Measurements from ENCODE around the gene TOGARAM1. TPM values are rescaled to one million over a fixed set of nuclear protein-coding genes. Genes with fewer than 3 reads are reported as not detected.

TOGARAM1 gene
- total RNA-seq, 1 donor from 2014 or later = 14.7 TPM

DNA sequence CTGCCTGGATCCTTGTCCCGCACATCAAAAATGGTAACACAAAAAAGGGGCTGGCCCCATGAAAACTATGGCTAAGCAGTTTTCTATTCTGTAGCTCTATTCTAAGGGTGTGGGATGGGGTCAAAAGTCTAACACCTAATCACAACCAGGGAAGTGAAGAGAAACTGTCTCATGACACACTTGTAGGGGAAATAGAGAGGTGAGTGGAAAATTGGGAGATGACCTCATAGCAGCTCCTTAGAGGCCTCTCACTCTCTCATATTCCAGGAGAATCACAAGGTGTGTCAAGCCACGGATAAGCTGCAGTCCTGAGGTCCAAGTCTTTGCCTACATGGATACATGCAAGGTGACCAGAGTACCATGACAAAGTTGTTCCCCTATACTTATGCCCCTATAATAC, 10.9 kb upstream of the TOGARAM1 start:
- DNase-seq (ENCODE audit: low read depth) (no peak), FAIRE-seq (no peak)
- Histone ChIP-seq H3K9ac (ENCODE audit: low read length) (no peak overlapping the region), H2AFZ (ENCODE audit: low read depth, low read length) (no peak overlapping the region), H3K4me1 (ENCODE audit: insufficient read depth, low read length) (no peaks in the 10 kb centered on the region), H3K36me3 (ENCODE audit: insufficient read depth, low read length) (no peaks in the 10 kb centered on the region), H3K4me2 (ENCODE audit: low read length) (no peak overlapping the region), H3K9me3 (ENCODE audit: insufficient read depth, low read depth, low read length) (no peaks in the 10 kb centered on the region), H3K4me3 (ENCODE audit: insufficient read depth, low read depth, low read length) (no peak overlapping the region), H3K27me3 (ENCODE audit: insufficient read depth, low read length) (no peaks in the 10 kb centered on the region), H3K79me2 (ENCODE audit: insufficient read depth, low read length) (peaks cover 72% of the 10 kb centered on the region), H3K27ac (ENCODE audit: low read depth, low read length) (no peak overlapping the region), H4K20me1 (ENCODE audit: insufficient read depth, low read length) (peaks cover 14% of the 10 kb centered on the region)
- H3K4me1 Mint-ChIP-seq (ENCODE audit: low read depth, unreplicated experiment) = peaks cover 3% of the 10 kb centered on the region
- no peaks in the 10 kb centered on the region for H3K27me3 Mint-ChIP-seq (ENCODE audit: low read depth, unreplicated experiment)
- no peaks in the 10 kb centered on the region for H3K9me3 Mint-ChIP-seq (ENCODE audit: unreplicated experiment)
- peaks cover 12% of the 10 kb centered on the region for H3K36me3 Mint-ChIP-seq (ENCODE audit: low read depth, unreplicated experiment)
- H3K27ac Mint-ChIP-seq (ENCODE audit: unreplicated experiment) = no peak overlapping the region
- H3K4me3 Mint-ChIP-seq (ENCODE audit: unreplicated experiment) = no peak overlapping the region
- TF ChIP-seq EZH2 (IDR thresholded peaks at IDR 0.05; ENCODE audit: insufficient read depth, low read length) = no peak
- no peak for TF ChIP-seq CTCF (IDR thresholded peaks at IDR 0.05; ENCODE audit: insufficient read depth, low read depth, low read length)

DNA sequence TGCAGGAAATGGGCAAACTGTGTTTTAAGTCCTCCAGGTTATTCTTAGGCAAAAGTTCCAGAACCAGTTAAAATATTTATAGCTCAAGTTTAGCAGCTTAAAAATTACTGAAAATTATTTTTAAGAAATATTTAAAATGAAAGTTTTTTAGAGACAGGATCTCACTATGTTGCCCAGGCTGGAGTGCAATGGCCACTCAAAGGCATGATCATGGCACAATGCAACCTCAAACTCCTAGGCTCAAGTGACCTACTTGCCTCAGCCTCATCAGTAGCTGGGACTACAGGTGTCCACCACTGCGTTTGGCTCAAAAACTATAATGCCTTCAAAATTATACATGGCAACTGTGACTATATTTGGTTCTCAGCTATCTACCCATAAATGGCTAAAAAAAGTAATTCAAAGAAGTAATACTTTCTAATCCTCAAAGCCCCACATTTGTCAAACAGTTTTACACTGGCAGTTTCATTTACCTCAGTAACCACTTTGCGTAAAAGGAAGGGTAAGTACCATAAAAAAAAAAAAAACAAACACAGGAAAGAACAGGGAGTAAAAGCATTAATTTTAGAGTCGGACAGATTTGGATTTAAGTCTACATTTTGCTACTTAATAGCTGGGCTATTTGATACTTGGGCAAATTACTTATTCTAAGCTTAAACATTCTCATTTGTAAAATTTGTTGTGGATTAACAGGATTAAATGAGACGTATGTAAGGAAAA, 9.4 kb upstream of the TOGARAM1 start:
- H4K20me1 ChIP-seq (ENCODE audit: insufficient read depth, low read length) = peaks cover 18% of the 10 kb centered on the region
- H2AFZ ChIP-seq (ENCODE audit: low read depth, low read length) = no peak overlapping the region
- no peaks in the 10 kb centered on the region for H3K9me3 Mint-ChIP-seq (ENCODE audit: unreplicated experiment)
- H3K4me3 Mint-ChIP-seq (ENCODE audit: unreplicated experiment) = no peak overlapping the region
- peaks cover 6% of the 10 kb centered on the region for H3K36me3 Mint-ChIP-seq (ENCODE audit: low read depth, unreplicated experiment)
- H3K27ac Mint-ChIP-seq (ENCODE audit: unreplicated experiment) = no peak overlapping the region
- no peaks in the 10 kb centered on the region for H3K27me3 Mint-ChIP-seq (ENCODE audit: low read depth, unreplicated experiment)
- no peaks in the 10 kb centered on the region for H3K36me3 ChIP-seq (ENCODE audit: insufficient read depth, low read length)
- H3K4me1 Mint-ChIP-seq (ENCODE audit: low read depth, unreplicated experiment) = peaks cover 3% of the 10 kb centered on the region
- FAIRE-seq (no peak), DNase-seq (ENCODE audit: low read depth) (no peak)
- no peak overlapping the region for H3K27ac ChIP-seq (ENCODE audit: low read depth, low read length)
- no peak overlapping the region for H3K4me2 ChIP-seq (ENCODE audit: low read length)
- no peak for TF ChIP-seq CTCF (IDR thresholded peaks at IDR 0.05; ENCODE audit: insufficient read depth, low read depth, low read length)
- TF ChIP-seq EZH2 (IDR thresholded peaks at IDR 0.05; ENCODE audit: insufficient read depth, low read length) = no peak
- H3K9me3 ChIP-seq (ENCODE audit: insufficient read depth, low read depth, low read length) = no peaks in the 10 kb centered on the region
- no peak overlapping the region for H3K4me3 ChIP-seq (ENCODE audit: insufficient read depth, low read depth, low read length)
- peaks cover 79% of the 10 kb centered on the region for H3K79me2 ChIP-seq (ENCODE audit: insufficient read depth, low read length)
- H3K9ac ChIP-seq (ENCODE audit: low read length) = no peak overlapping the region
- H3K27me3 ChIP-seq (ENCODE audit: insufficient read depth, low read length) = no peaks in the 10 kb centered on the region
- no peaks in the 10 kb centered on the region for H3K4me1 ChIP-seq (ENCODE audit: insufficient read depth, low read length)

GRCh38 chr14:44954750-44955149, 7.2 kb upstream of the TOGARAM1 start:
- Histone ChIP-seq H4K20me1 (ENCODE audit: insufficient read depth, low read length) (peaks cover 14% of the 10 kb centered on the region), H3K4me3 (ENCODE audit: insufficient read depth, low read depth, low read length) (no peak overlapping the region), H3K36me3 (ENCODE audit: insufficient read depth, low read length) (no peaks in the 10 kb centered on the region), H3K4me2 (ENCODE audit: low read length) (no peak overlapping the region), H3K4me1 (ENCODE audit: insufficient read depth, low read length) (no peaks in the 10 kb centered on the region), H3K9me3 (ENCODE audit: insufficient read depth, low read depth, low read length) (no peaks in the 10 kb centered on the region), H3K9ac (ENCODE audit: low read length) (no peak overlapping the region), H3K27me3 (ENCODE audit: insufficient read depth, low read length) (no peaks in the 10 kb centered on the region), H3K79me2 (ENCODE audit: insufficient read depth, low read length) (peaks cover 93% of the 10 kb centered on the region), H2AFZ (ENCODE audit: low read depth, low read length) (no peak overlapping the region), H3K27ac (ENCODE audit: low read depth, low read length) (no peak overlapping the region)
- Mint-ChIP-seq H3K27ac (ENCODE audit: unreplicated experiment) (no peak overlapping the region), H3K4me3 (ENCODE audit: unreplicated experiment) (no peak overlapping the region), H3K36me3 (ENCODE audit: low read depth, unreplicated experiment) (peaks cover 6% of the 10 kb centered on the region), H3K27me3 (ENCODE audit: low read depth, unreplicated experiment) (no peaks in the 10 kb centered on the region), H3K4me1 (ENCODE audit: low read depth, unreplicated experiment) (peaks cover 3% of the 10 kb centered on the region), H3K9me3 (ENCODE audit: unreplicated experiment) (no peaks in the 10 kb centered on the region)
- FAIRE-seq (no peak), DNase-seq (ENCODE audit: low read depth) (no peak)
- no peak for TF ChIP-seq CTCF (IDR thresholded peaks at IDR 0.05; ENCODE audit: insufficient read depth, low read depth, low read length)
- no peak for TF ChIP-seq EZH2 (IDR thresholded peaks at IDR 0.05; ENCODE audit: insufficient read depth, low read length)

Measured in astrocyte (in vitro differentiated cells and primary cell).